ENCODE measurements around the gene SYT17. TPM values are rescaled to one million over a fixed set of nuclear protein-coding genes. Genes with fewer than 3 reads are reported as not detected.

SYT17 gene
- total RNA-seq, 1 experiment from 2014 or later: 11.8 TPM

GRCh38 chr16:19218581-19218980 is 50.5 kb downstream of the SYT17 start:
- no peak overlapping the region for H3K9ac ChIP-seq (ENCODE audit: low read length)
- H3K36me3 ChIP-seq (ENCODE audit: low read depth, low read length): no peaks in the 10 kb centered on the region
- H3K27ac ChIP-seq (ENCODE audit: low read length): no peak overlapping the region
- no peak overlapping the region for H3K4me3 ChIP-seq (ENCODE audit: low read length)
- H3F3A ChIP-seq (ENCODE audit: low read length, unreplicated experiment): no peaks in the 10 kb centered on the region
- no peak for ATAC-seq
- ChIA-PET POLR2A (ENCODE audit: unreplicated experiment) (no interaction called here), CTCF (no interaction called here)
- H4K20me1 ChIP-seq (ENCODE audit: low read length): no peaks in the 10 kb centered on the region
- H3K9me3 ChIP-seq (ENCODE audit: low read length): no peaks in the 10 kb centered on the region
- no peaks in the 10 kb centered on the region for H3K9me2 ChIP-seq (replicated peaks; ENCODE audit: low read length)
- no peaks in the 10 kb centered on the region for H3K79me2 ChIP-seq (ENCODE audit: low read length)
- no peak overlapping the region for H3K4me2 ChIP-seq (ENCODE audit: low read length)
- intact Hi-C loops (cut with micrococcal nuclease): no loop called here
- TF ChIP-seq EZH2 (IDR thresholded peaks at IDR 0.05; ENCODE audit: low read length, unreplicated experiment) (no peak), EZH2phosphoT487 (IDR thresholded peaks at IDR 0.05; ENCODE audit: borderline replicate concordance, low read length) (no peak), CTCF (conservative IDR thresholded peaks at IDR 0.05; ENCODE audit: low read depth, low read length) (no peak)
- no peaks in the 10 kb centered on the region; the same call in 1 of the 2 replicates for H3K4me1 ChIP-seq (ENCODE audit: insufficient read depth, low read length)
- no peaks in the 10 kb centered on the region for H3K27me3 ChIP-seq (ENCODE audit: low read length)
- DNase-seq: no peak
- no peak overlapping the region for H2AFZ ChIP-seq (ENCODE audit: low read length)
- BruUV-seq (replicated peaks): no TSS peak

- intact Hi-C loops (cut with micrococcal nuclease): no loop called here
- Histone ChIP-seq H3K4me3 (ENCODE audit: low read length) (no peak overlapping the region), H3K36me3 (ENCODE audit: low read depth, low read length) (no peaks in the 10 kb centered on the region), H3K27ac (ENCODE audit: low read length) (no peak overlapping the region), H3K9me2 (replicated peaks; ENCODE audit: low read length) (no peaks in the 10 kb centered on the region), H3K4me2 (ENCODE audit: low read length) (no peak overlapping the region), H3F3A (ENCODE audit: low read length, unreplicated experiment) (no peaks in the 10 kb centered on the region), H2AFZ (ENCODE audit: low read length) (no peak overlapping the region), H3K9ac (ENCODE audit: low read length) (no peak overlapping the region), H4K20me1 (ENCODE audit: low read length) (no peaks in the 10 kb centered on the region), H3K79me2 (ENCODE audit: low read length) (no peaks in the 10 kb centered on the region), H3K27me3 (ENCODE audit: low read length) (no peaks in the 10 kb centered on the region), H3K9me3 (ENCODE audit: low read length) (no peaks in the 10 kb centered on the region), H3K4me1 (ENCODE audit: insufficient read depth, low read length) (no peaks in the 10 kb centered on the region; the same call in 1 of the 2 replicates)
- DNase-seq (no peak), ATAC-seq (no peak)
- no peak for TF ChIP-seq CTCF (conservative IDR thresholded peaks at IDR 0.05; ENCODE audit: low read depth, low read length)
- TF ChIP-seq EZH2phosphoT487 (IDR thresholded peaks at IDR 0.05; ENCODE audit: borderline replicate concordance, low read length): no peak
- no peak for TF ChIP-seq EZH2 (IDR thresholded peaks at IDR 0.05; ENCODE audit: low read length, unreplicated experiment)
- POLR2A ChIA-PET (ENCODE audit: unreplicated experiment): no interaction called here
- CTCF ChIA-PET: no interaction called here
- BruUV-seq (replicated peaks): no TSS peak
Measured at GRCh38 chr16:19219836-19220235, 51.8 kb downstream of the SYT17 start.

DNA sequence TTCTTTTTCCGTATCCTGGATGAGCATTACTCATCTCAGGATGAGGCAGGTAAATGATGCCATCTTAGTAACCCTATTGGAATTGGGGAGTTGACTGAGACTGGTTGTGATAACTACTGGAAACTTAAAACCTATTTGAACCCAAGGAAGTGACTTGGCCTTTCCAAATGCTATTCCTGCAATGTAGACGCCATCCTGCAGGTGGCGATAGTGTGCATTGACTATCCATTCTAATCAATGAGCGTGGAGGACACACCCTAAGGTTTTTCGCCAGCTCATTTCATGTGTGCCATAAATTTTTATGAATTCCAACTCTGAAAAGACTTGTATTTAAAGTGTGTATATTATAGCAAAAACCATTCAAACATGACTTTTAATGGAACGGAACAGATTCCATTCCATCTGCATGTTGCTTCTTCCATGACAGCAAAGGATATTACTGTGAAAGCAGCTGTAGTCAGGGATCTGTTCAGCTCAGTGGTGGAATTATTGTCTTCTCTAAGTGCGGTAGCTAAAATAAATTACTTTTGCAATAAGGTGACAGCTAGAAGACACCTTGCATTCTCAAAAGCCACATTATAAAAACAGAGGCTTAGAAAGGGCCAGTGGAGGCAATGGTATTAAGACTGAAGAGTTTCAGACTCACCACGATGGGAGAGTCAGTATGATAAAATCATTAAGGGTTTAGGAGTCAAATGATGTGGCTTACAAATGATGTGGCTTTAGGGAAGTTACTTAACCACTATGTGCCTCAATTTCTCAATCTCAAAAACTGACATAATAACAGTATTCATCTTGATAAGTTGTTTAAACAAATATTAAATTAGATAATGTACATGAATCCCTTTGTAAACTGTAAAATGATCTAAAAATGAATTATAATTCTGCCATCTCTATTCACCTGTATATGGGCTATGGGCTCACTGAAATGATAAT is 55.5 kb downstream of the SYT17 start:
- H3K9me2 ChIP-seq (replicated peaks; ENCODE audit: low read length): no peaks in the 10 kb centered on the region
- ChIA-PET POLR2A (ENCODE audit: unreplicated experiment) (no interaction called here), CTCF (interaction anchor here (0.7 kb wide), 1 partner anchor 35 kb away, joined by 5 read pairs; no protein-coding TSS in a partner anchor)
- no peaks in the 10 kb centered on the region for H3K27me3 ChIP-seq (ENCODE audit: low read length)
- peak; percentile 77 for DNase-seq
- H3K9me3 ChIP-seq (ENCODE audit: low read length): no peaks in the 10 kb centered on the region
- H3K4me1 ChIP-seq (ENCODE audit: insufficient read depth, low read length): no peaks in the 10 kb centered on the region; the same call in 1 of the 2 replicates
- no peaks in the 10 kb centered on the region for H3F3A ChIP-seq (ENCODE audit: low read length, unreplicated experiment)
- ATAC-seq: no peak
- intact Hi-C loops (cut with micrococcal nuclease): no loop called here
- 0 out of 2 replicates have a peak, but pooled peaks cover 8% of the 10 kb centered on the region for H3K36me3 ChIP-seq (ENCODE audit: low read depth, low read length)
- H3K4me2 ChIP-seq (ENCODE audit: low read length): no peak overlapping the region
- no TSS peak for BruUV-seq (replicated peaks)
- no peak for TF ChIP-seq EZH2phosphoT487 (IDR thresholded peaks at IDR 0.05; ENCODE audit: borderline replicate concordance, low read length)
- peak; percentile 83 for TF ChIP-seq CTCF (conservative IDR thresholded peaks at IDR 0.05; ENCODE audit: low read depth, low read length)
- no peak overlapping the region for H3K4me3 ChIP-seq (ENCODE audit: low read length)
- no peaks in the 10 kb centered on the region for H3K79me2 ChIP-seq (ENCODE audit: low read length)
- no peak overlapping the region for H3K27ac ChIP-seq (ENCODE audit: low read length)
- no peak overlapping the region for H3K9ac ChIP-seq (ENCODE audit: low read length)
- H2AFZ ChIP-seq (ENCODE audit: low read length): no peak overlapping the region
- no peaks in the 10 kb centered on the region for H4K20me1 ChIP-seq (ENCODE audit: low read length)
